ENCODE measurements around the gene DPF3. TPM values are rescaled to one million over a fixed set of nuclear protein-coding genes. Genes with fewer than 3 reads are reported as not detected.
A peak's percentile ranks its signal among the peaks of the same experiment; 100 is the strongest.

DPF3 gene
- total and polyA plus RNA-seq, 11 donors = 13.5 to 53.8 (median 37.0) TPM

DNA sequence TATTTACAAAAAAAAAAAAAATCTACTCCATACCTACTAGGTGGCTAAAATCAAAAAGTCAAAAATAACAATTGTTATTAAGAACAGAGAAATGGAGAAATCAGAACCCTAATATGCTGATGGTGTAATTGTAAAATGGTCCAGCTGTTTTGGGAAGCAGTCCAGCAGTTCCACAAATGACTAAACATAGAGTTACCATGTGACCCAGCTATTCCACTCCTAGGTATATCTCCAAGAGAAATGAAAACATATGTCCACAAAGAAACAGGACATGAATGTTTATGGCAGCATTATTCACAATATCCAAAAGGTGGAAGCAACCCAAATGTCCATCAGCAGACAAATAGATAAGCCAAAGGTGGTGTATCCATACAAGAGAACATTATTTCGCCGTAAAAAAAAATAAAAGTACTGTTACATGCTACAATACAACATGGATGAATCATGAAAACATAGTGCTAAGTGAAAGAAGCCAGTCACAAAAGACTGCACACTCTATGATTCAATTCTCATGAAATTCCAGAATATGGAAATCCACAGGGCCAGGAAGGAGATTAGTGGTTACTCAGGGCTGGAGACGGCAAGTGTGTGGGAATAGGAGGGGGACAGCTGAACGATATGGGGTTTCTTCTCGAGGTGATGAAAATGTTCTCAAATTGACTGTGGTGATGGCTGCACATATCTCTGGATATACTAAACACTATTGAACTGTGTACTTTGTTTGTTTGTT, 9.1 kb upstream of the DPF3 start:
- Histone ChIP-seq H3K4me3 (no peak overlapping the region), H3K36me3 (no peaks in the 10 kb centered on the region), H3K4me1 (peaks cover 0 to 26% (median 8%) of the 10 kb centered on the region in 12 donors), H3K27ac (no peak overlapping the region), H3K27me3 (no peaks in the 10 kb centered on the region), H3K9me3 (no peaks in the 10 kb centered on the region)
- ATAC-seq (no peak), DNase-seq (no peak)
- TF ChIP-seq, protein P1, sequence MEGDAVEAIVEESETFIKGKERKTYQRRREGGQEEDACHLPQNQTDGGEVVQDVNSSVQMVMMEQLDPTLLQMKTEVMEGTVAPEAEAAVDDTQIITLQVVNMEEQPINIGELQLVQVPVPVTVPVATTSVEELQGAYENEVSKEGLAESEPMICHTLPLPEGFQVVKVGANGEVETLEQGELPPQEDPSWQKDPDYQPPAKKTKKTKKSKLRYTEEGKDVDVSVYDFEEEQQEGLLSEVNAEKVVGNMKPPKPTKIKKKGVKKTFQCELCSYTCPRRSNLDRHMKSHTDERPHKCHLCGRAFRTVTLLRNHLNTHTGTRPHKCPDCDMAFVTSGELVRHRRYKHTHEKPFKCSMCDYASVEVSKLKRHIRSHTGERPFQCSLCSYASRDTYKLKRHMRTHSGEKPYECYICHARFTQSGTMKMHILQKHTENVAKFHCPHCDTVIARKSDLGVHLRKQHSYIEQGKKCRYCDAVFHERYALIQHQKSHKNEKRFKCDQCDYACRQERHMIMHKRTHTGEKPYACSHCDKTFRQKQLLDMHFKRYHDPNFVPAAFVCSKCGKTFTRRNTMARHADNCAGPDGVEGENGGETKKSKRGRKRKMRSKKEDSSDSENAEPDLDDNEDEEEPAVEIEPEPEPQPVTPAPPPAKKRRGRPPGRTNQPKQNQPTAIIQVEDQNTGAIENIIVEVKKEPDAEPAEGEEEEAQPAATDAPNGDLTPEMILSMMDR (IDR thresholded peaks at IDR 0.05) = no peak
- TF ChIP-seq POLR2A (IDR thresholded peaks at IDR 0.05) = no peak
- 89 to 95% (median 91%) methylated on average over 5 of the region's 5 CpGs for WGBS, 4 donors
- intact Hi-C loops (cut with DNase I) = loop anchor here in 1 of 10 donors (10.0 kb wide), 1 partner anchor 288 kb away; no protein-coding TSS in a partner anchor

DNA sequence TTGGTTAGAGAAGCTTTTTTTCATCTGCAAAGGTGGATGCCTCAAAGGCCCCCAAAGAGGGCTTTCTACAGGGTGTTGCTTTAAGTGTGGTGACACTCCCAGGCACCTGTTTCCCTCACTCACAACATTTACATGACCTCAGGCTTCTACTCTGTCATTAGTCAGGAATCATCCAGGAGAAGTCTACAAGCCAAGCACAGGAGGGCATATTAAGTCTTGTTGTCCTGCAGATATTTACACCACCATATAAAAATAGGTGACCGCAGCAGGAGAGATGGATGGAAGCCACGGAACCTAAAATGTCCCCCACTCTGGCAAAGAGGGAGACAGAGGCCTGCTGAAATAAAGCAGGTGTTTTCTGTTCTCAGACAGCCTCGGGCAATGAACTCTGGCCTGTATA, 7.5 kb upstream of the DPF3 start:
- WGBS, 4 donors = 50 to 64% (median 59%) methylated on average over 3 of the region's 3 CpGs
- no peaks in the 10 kb centered on the region for H3K36me3 ChIP-seq
- peaks cover 0 to 4% (median 0%) of the 10 kb centered on the region in 9 donors for H3K27me3 ChIP-seq
- no peaks in the 10 kb centered on the region for H3K9me3 ChIP-seq
- H3K27ac ChIP-seq = peak overlapping the region in 2 of 12 donors; percentile 9 to 22
- TF ChIP-seq POLR2A (IDR thresholded peaks at IDR 0.05) = no peak
- TF ChIP-seq, protein P1 (IDR thresholded peaks at IDR 0.05) = no peak
- peaks cover 0 to 14% (median 0%) of the 10 kb centered on the region in 12 donors for H3K4me1 ChIP-seq
- ATAC-seq = no peak
- no peak overlapping the region for H3K4me3 ChIP-seq
- intact Hi-C loops (cut with DNase I) = loop anchor here in 1 of 10 donors (10.0 kb wide), 1 partner anchor 287 kb away; no protein-coding TSS in a partner anchor
- DNase-seq = no peak

DNA sequence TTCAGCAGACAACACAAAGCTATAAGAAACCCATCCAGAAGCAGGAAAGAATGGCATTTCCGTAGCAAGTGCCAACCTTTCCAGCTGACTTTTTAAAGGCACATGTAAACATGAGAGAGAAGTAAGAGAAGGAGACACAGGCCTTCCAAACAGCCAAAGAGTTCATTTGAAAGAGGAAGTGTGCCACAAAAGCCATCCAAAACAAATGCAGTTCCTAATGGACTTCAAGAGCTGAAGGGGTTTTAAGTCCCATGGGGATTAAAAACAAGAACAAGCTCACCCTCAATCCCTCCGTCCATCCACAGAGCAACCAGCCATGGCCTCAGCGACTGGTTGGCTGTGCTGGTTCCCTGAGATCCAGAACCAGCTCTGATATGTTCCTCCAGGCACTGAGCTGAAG, 4.5 kb upstream of the DPF3 start:
- peaks cover 0 to 21% (median 11%) of the 10 kb centered on the region in 12 donors for H3K4me1 ChIP-seq
- DNase-seq = no peak
- no peaks in the 10 kb centered on the region for H3K9me3 ChIP-seq
- H3K27me3 ChIP-seq = peaks cover 0 to 21% (median 0%) of the 10 kb centered on the region in 9 donors
- H3K4me3 ChIP-seq = no peak overlapping the region
- 53 to 67% (median 62%) methylated on average over 3 of the region's 3 CpGs for WGBS, 4 donors
- no peaks in the 10 kb centered on the region for H3K36me3 ChIP-seq
- intact Hi-C loops (cut with DNase I) = loop anchor here in 5 of 10 donors (10.0 kb wide), 2 partner anchors 184 to 284 kb away; no protein-coding TSS in a partner anchor
- ATAC-seq = no peak
- TF ChIP-seq, protein P1 (IDR thresholded peaks at IDR 0.05) = no peak
- no peak for TF ChIP-seq POLR2A (IDR thresholded peaks at IDR 0.05)
- H3K27ac ChIP-seq = no peak overlapping the region

DNA sequence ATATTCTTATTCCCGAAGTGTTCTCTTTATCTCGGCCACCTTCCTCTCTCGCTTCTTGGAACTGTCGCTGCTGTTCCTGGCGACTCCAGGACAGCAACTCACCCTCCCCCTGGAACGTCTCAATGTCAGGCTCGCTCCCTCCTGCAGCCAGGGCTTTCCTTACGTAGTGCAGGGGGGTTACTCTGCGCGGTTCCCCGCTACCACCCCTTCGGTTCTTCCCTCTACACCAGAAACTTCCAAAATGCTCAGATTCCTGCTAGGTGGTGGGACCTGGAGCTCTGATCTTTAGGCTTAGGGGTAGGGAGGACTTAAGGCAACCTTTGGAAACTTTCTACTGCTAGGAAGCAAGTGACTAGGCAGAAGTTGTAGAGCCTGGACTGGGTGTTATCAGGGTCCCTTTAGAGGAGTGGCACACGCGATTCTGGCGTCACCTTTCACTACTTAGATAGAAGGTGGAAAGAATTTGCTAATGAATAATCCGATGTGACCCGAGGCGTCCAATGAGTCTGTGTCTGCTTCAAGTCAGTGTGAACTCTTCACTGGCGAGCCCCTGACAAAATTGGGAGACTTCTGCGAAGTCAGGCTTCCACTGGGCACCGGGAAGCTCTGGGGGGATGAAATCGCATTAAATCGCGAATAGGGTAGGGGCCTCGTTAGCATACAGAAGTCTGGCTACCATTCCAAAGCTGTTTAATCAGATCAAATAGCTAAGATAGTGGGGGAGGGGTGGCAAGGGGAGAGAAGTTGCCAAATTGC, 900 bp upstream of the DPF3 start:
- no peaks in the 10 kb centered on the region for H3K9me3 ChIP-seq
- TF ChIP-seq, protein P1 (IDR thresholded peaks at IDR 0.05) = no peak
- TF ChIP-seq POLR2A (IDR thresholded peaks at IDR 0.05) = peak in 1 of 2 donors; percentile 32
- H3K36me3 ChIP-seq = no peaks in the 10 kb centered on the region
- ATAC-seq (peak; percentile 40 to 76 (median 53)), DNase-seq (peak in 3 of 5 donors; percentile 27 to 78 (median 65))
- H3K27me3 ChIP-seq = peaks cover 0 to 47% (median 4%) of the 10 kb centered on the region in 9 donors
- peaks cover 0 to 35% (median 18%) of the 10 kb centered on the region in 12 donors for H3K4me1 ChIP-seq
- peak overlapping the region; percentile 72 to 93 (median 84) for H3K27ac ChIP-seq
- peak overlapping the region; percentile 41 to 98 (median 82) for H3K4me3 ChIP-seq
- intact Hi-C loops (cut with DNase I) = loop anchor here in 8 of 10 donors (1.0 to 10.0 kb wide), 10 partner anchors 64 to 280 kb away; no protein-coding TSS in a partner anchor
- 1 to 5% (median 3%) methylated on average over 25 of the region's 25 CpGs for WGBS, 4 donors

Measured in heart left ventricle (tissue), 16 donors.